H1 (cell line): Measurements from ENCODE around the gene STK40.

Experiments used
- CREB1 ChIP-seq: IDR thresholded peaks from 2 replicates; pipeline ENCODE4 v1.6.1; 2012; ENCODE audit warnings: inconsistent platforms
- EP300 ChIP-seq, 2 experiments: IDR thresholded peaks; 1 replicate in 1 of 2; 2 replicates in 1 of 2; pipeline ENCODE4 v1.6.1; 2011 to 2012; ENCODE audit warnings: low read depth in 2 of 2, low read length in 2 of 2, mild to moderate bottlenecking in 2 of 2, borderline replicate concordance in 1 of 2, inconsistent platforms in 1 of 2, moderate library complexity in 1 of 2
- EZH2 ChIP-seq: fragments of 200-600 bp; sonication (generic); IDR thresholded peaks from 2 replicates; pipeline ENCODE4 v1.7.1; 2012; ENCODE audit warnings: low read depth, mild to moderate bottlenecking, moderate library complexity, low read length, inconsistent platforms; ENCODE audit not compliant: severe bottlenecking
- FOSL1 ChIP-seq: IDR thresholded peaks from 2 replicates; pipeline ENCODE4 v1.6.1; 2011; ENCODE audit warnings: mild to moderate bottlenecking, low read depth, low read length, moderate library complexity; ENCODE audit not compliant: insufficient read depth
- GABPA ChIP-seq: IDR thresholded peaks from 2 replicates; pipeline ENCODE4 v1.6.1; 2011; ENCODE audit warnings: mild to moderate bottlenecking, low read length, moderate library complexity, borderline replicate concordance; ENCODE audit not compliant: insufficient read depth
- HDAC2 ChIP-seq, 2 experiments: fragments of 300-600 bp in 1 of 2; sonication (generic) in 1 of 2; IDR thresholded peaks; 2 replicates each; pipeline ENCODE4 v1.6.1; 2011 to 2012; ENCODE audit warnings: low read depth in 2 of 2, low read length in 2 of 2, mild to moderate bottlenecking in 2 of 2, moderate library complexity in 2 of 2, borderline replicate concordance in 1 of 2, inconsistent platforms in 1 of 2
- POLR2A ChIP-seq, 2 experiments: IDR thresholded peaks; 1 replicate in 1 of 2; 2 replicates in 1 of 2; pipeline ENCODE4 v1.6.1; 2011; ENCODE audit warnings: low read depth in 2 of 2, low read length in 2 of 2, mild to moderate bottlenecking in 2 of 2; ENCODE audit errors: control extremely low read depth in 1 of 2
- RAD21 ChIP-seq, 2 experiments: IDR thresholded peaks in 1 of 2; conservative IDR thresholded peaks in 1 of 2; 2 replicates each; pipeline ENCODE4 v1.6.1; 2011; ENCODE audit warnings: low read depth in 2 of 2, low read length in 2 of 2, improper control_type of control experiment in 1 of 2, inconsistent platforms in 1 of 2, mild to moderate bottlenecking in 1 of 2, moderate library complexity in 1 of 2
- RFX5 ChIP-seq: IDR thresholded peaks from 2 replicates; pipeline ENCODE4 v1.6.1; 2011; ENCODE audit warnings: low read depth, low read length, improper control_type of control experiment, borderline replicate concordance
- TAF1 ChIP-seq: IDR thresholded peaks from 2 replicates; pipeline ENCODE4 v1.6.1; 2011; ENCODE audit warnings: mild to moderate bottlenecking, low read depth, low read length
- TF ChIP-seq, protein P1 (sequence below), 3 experiments: IDR thresholded peaks; 1 replicate in 2 of 3; 2 replicates in 1 of 3; pipeline versions ENCODE4 v1.5.1 to v1.6.1; 2011; ENCODE audit warnings: low read length in 3 of 3, mild to moderate bottlenecking in 3 of 3, inconsistent platforms in 2 of 3, low read depth in 1 of 3, moderate library complexity in 1 of 3; ENCODE audit not compliant: insufficient read depth in 1 of 3; ENCODE audit errors: control extremely low read depth in 1 of 3

DNA sequence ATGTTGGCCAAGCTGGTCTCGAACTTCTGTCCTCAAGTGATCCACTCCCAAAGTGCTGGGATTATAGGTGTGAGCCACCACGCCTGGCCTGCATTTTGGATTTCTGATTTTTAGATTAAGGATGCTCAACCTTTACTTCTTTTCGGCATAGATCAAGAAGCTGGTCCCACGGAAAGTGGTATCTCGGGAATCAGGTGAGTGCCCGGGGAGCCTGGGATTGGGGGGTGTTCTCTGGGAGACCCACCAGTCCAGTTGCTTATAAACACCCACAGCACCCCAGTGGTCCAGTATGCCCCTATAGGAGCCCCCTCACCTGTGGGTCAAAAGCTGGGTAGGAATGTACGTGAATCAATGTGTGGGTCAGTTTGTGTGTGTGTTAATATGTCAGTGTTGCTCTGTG, 76.3 kb downstream of the STK40 start:
- TF ChIP-seq, protein P1, sequence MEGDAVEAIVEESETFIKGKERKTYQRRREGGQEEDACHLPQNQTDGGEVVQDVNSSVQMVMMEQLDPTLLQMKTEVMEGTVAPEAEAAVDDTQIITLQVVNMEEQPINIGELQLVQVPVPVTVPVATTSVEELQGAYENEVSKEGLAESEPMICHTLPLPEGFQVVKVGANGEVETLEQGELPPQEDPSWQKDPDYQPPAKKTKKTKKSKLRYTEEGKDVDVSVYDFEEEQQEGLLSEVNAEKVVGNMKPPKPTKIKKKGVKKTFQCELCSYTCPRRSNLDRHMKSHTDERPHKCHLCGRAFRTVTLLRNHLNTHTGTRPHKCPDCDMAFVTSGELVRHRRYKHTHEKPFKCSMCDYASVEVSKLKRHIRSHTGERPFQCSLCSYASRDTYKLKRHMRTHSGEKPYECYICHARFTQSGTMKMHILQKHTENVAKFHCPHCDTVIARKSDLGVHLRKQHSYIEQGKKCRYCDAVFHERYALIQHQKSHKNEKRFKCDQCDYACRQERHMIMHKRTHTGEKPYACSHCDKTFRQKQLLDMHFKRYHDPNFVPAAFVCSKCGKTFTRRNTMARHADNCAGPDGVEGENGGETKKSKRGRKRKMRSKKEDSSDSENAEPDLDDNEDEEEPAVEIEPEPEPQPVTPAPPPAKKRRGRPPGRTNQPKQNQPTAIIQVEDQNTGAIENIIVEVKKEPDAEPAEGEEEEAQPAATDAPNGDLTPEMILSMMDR (IDR thresholded peaks at IDR 0.05; ENCODE audit: control extremely low read depth in 1 of 3, insufficient read depth in 1 of 3, low read depth in 1 of 3, low read length in 3 of 3) = no peak
- no peak for TF ChIP-seq HDAC2 (IDR thresholded peaks at IDR 0.05; ENCODE audit: borderline replicate concordance in 1 of 2, low read depth in 2 of 2, low read length in 2 of 2)
- no peak for TF ChIP-seq FOSL1
- no peak for TF ChIP-seq RAD21 (IDR thresholded peaks at IDR 0.05 in 1 of 2, conservative IDR thresholded peaks at IDR 0.05 in 1 of 2; ENCODE audit: low read depth in 2 of 2, low read length in 2 of 2)
- TF ChIP-seq EP300 (IDR thresholded peaks at IDR 0.05; ENCODE audit: borderline replicate concordance in 1 of 2, low read depth in 2 of 2, low read length in 2 of 2) = no peak
- TF ChIP-seq EZH2 = no peak
- no peak for TF ChIP-seq GABPA
- TF ChIP-seq TAF1 = no peak
- TF ChIP-seq RFX5 = no peak
- TF ChIP-seq CREB1 = no peak
- no peak for TF ChIP-seq POLR2A (IDR thresholded peaks at IDR 0.05; ENCODE audit: control extremely low read depth in 1 of 2, low read depth in 2 of 2, low read length in 2 of 2)
